ENCODE measurements around the gene TRIM67.
A peak's percentile ranks its signal among the peaks of the same experiment; 100 is the strongest.
"Not testable (repeated sequence)": the region's sequence is repeated elsewhere in the genome, so short reads cannot be mapped to it uniquely, and the experiment has no call there.

The TRIM67 gene

GRCh38 chr1:231201979-231202633 is 40.2 kb downstream of the TRIM67 start:
- no peak overlapping the region for H3K4me3 ChIP-seq (ENCODE audit: insufficient read depth, low read depth, low read length, poor library complexity, severe bottlenecking)

DNA sequence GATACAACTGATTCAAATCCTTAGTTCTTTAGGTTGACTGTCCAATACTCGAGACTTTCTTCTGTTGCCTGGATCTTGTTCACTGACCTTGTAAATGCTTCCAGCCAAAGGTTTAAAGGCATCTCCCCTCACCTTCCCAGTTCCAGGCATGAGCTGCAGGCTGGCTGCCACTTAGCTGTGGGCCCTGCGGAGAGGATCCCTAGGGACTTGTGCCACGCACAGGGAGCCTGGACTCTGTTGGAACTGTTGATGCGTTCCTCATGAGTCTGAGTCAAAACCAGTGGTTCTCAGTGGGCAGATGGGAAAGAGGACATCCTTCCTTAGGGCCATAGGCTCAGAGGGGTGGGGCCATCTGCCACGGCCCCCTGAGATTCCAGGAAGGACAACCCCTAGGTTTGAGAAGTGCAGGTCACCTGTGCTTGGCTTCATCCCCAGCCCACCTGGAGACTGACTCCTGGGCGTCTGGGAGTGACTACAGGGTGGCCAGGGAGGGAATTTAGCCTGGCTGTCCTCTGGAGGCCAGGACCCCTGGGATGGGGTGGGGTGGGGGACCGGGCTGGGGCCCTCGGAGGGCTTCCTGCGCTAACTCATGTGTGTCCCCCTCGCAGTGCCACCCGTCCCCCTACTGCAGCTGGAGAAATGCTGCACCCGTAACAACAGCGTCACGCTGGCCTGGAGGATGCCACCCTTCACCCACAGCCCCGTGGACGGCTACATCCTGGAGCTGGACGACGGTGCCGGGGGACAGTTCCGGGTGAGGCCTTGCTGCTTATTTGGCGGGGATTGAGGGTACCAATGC is 41.6 kb downstream of the TRIM67 start:
- Histone ChIP-seq H3K4me3 (ENCODE audit: insufficient read depth, low read depth, low read length, poor library complexity, severe bottlenecking) (no peak overlapping the region), H3K9me3 (ENCODE audit: control insufficient read depth, low read length) (no peaks in the 10 kb centered on the region), H3K27ac (ENCODE audit: insufficient read depth, low read length, poor library complexity, severe bottlenecking) (no peak overlapping the region), H3K27me3 (replicated peaks; ENCODE audit: control insufficient read depth, insufficient read depth, low read length, poor library complexity, severe bottlenecking) (no peaks in the 10 kb centered on the region), H3K36me3 (ENCODE audit: control insufficient read depth, insufficient read depth, low read length) (no peaks in the 10 kb centered on the region), H3K4me1 (ENCODE audit: control insufficient read depth, insufficient read depth, low read length, poor library complexity, severe bottlenecking) (no peaks in the 10 kb centered on the region)
- DNase-seq = no peak

More at GRCh38 chr1:231201979-231202633, 40.2 kb downstream of the TRIM67 start:
- H3K27me3 ChIP-seq (replicated peaks; ENCODE audit: control insufficient read depth, insufficient read depth, low read length, poor library complexity, severe bottlenecking) = no peaks in the 10 kb centered on the region
- DNase-seq = no peak
- no peaks in the 10 kb centered on the region for H3K9me3 ChIP-seq (ENCODE audit: control insufficient read depth, low read length)
- H3K4me1 ChIP-seq (ENCODE audit: control insufficient read depth, insufficient read depth, low read length, poor library complexity, severe bottlenecking) = no peaks in the 10 kb centered on the region
- no peaks in the 10 kb centered on the region for H3K36me3 ChIP-seq (ENCODE audit: control insufficient read depth, insufficient read depth, low read length)
- no peak overlapping the region for H3K27ac ChIP-seq (ENCODE audit: insufficient read depth, low read length, poor library complexity, severe bottlenecking)

- Histone ChIP-seq H3K9me3 (ENCODE audit: control insufficient read depth, low read length) (no peaks in the 10 kb centered on the region), H3K36me3 (ENCODE audit: control insufficient read depth, insufficient read depth, low read length) (no peaks in the 10 kb centered on the region), H3K27ac (ENCODE audit: insufficient read depth, low read length, poor library complexity, severe bottlenecking) (no peak overlapping the region), H3K27me3 (replicated peaks; ENCODE audit: control insufficient read depth, insufficient read depth, low read length, poor library complexity, severe bottlenecking) (no peaks in the 10 kb centered on the region), H3K4me1 (ENCODE audit: control insufficient read depth, insufficient read depth, low read length, poor library complexity, severe bottlenecking) (peaks cover 8% of the 10 kb centered on the region), H3K4me3 (ENCODE audit: insufficient read depth, low read depth, low read length, poor library complexity, severe bottlenecking) (no peak overlapping the region)
- DNase-seq = no peak
These were observed 45.0 kb downstream of the TRIM67 start for GRCh38 chr1:231206856-231207255.

- peaks cover 8% of the 10 kb centered on the region for H3K4me1 ChIP-seq (ENCODE audit: control insufficient read depth, insufficient read depth, low read length, poor library complexity, severe bottlenecking)
- no peaks in the 10 kb centered on the region for H3K9me3 ChIP-seq (ENCODE audit: control insufficient read depth, low read length)
- H3K27ac ChIP-seq (ENCODE audit: insufficient read depth, low read length, poor library complexity, severe bottlenecking) = no peak overlapping the region
- H3K36me3 ChIP-seq (ENCODE audit: control insufficient read depth, insufficient read depth, low read length) = no peaks in the 10 kb centered on the region
- no peak overlapping the region for H3K4me3 ChIP-seq (ENCODE audit: insufficient read depth, low read depth, low read length, poor library complexity, severe bottlenecking)
- H3K27me3 ChIP-seq (replicated peaks; ENCODE audit: control insufficient read depth, insufficient read depth, low read length, poor library complexity, severe bottlenecking) = no peaks in the 10 kb centered on the region
- DNase-seq = no peak
These were observed 45.6 kb downstream of the TRIM67 start for GRCh38 chr1:231207437-231207836.

- no peaks in the 10 kb centered on the region for H3K27me3 ChIP-seq (replicated peaks; ENCODE audit: control insufficient read depth, insufficient read depth, low read length, poor library complexity, severe bottlenecking)
- no peak overlapping the region for H3K4me3 ChIP-seq (ENCODE audit: insufficient read depth, low read depth, low read length, poor library complexity, severe bottlenecking)
- no peak overlapping the region for H3K27ac ChIP-seq (ENCODE audit: insufficient read depth, low read length, poor library complexity, severe bottlenecking)
- peaks cover 8% of the 10 kb centered on the region for H3K4me1 ChIP-seq (ENCODE audit: control insufficient read depth, insufficient read depth, low read length, poor library complexity, severe bottlenecking)
- DNase-seq = no peak
- no peaks in the 10 kb centered on the region for H3K9me3 ChIP-seq (ENCODE audit: control insufficient read depth, low read length)
- H3K36me3 ChIP-seq (ENCODE audit: control insufficient read depth, insufficient read depth, low read length) = no peaks in the 10 kb centered on the region
These were observed 47.1 kb downstream of the TRIM67 start for GRCh38 chr1:231208980-231209379.

DNA sequence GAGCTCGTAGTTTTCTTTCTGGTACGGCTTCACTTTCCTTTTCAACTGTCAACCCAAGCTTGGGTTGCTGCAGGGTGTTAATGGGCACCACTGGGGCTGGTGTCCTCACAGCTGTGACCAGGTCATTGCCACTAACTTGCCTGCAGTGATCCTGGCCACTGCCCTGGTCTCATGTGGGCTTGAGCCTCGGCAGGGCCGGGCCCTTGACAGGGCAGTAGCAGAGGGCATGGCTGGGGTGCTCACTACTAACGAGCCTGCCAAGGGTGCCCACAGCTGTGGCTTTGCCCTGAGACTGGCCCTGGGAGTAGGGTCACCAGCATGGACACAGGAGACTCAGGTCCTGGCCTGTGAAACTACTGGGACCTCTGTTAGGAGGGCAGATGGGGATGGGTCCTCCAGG is 47.7 kb downstream of the TRIM67 start:
- no peak overlapping the region for H3K27ac ChIP-seq (ENCODE audit: insufficient read depth, low read length, poor library complexity, severe bottlenecking)
- peaks cover 8% of the 10 kb centered on the region for H3K4me1 ChIP-seq (ENCODE audit: control insufficient read depth, insufficient read depth, low read length, poor library complexity, severe bottlenecking)
- no peaks in the 10 kb centered on the region for H3K27me3 ChIP-seq (replicated peaks; ENCODE audit: control insufficient read depth, insufficient read depth, low read length, poor library complexity, severe bottlenecking)
- H3K9me3 ChIP-seq (ENCODE audit: control insufficient read depth, low read length) = no peaks in the 10 kb centered on the region
- no peak overlapping the region for H3K4me3 ChIP-seq (ENCODE audit: insufficient read depth, low read depth, low read length, poor library complexity, severe bottlenecking)
- H3K36me3 ChIP-seq (ENCODE audit: control insufficient read depth, insufficient read depth, low read length) = no peaks in the 10 kb centered on the region
- no peak for DNase-seq

- H3K4me1 ChIP-seq (ENCODE audit: control insufficient read depth, insufficient read depth, low read length, poor library complexity, severe bottlenecking) = peaks cover 8% of the 10 kb centered on the region
- H3K9me3 ChIP-seq (ENCODE audit: control insufficient read depth, low read length) = no peaks in the 10 kb centered on the region
- no peaks in the 10 kb centered on the region for H3K36me3 ChIP-seq (ENCODE audit: control insufficient read depth, insufficient read depth, low read length)
- H3K27ac ChIP-seq (ENCODE audit: insufficient read depth, low read length, poor library complexity, severe bottlenecking) = no peak overlapping the region
- no peaks in the 10 kb centered on the region for H3K27me3 ChIP-seq (replicated peaks; ENCODE audit: control insufficient read depth, insufficient read depth, low read length, poor library complexity, severe bottlenecking)
- no peak for DNase-seq
- no peak overlapping the region for H3K4me3 ChIP-seq (ENCODE audit: insufficient read depth, low read depth, low read length, poor library complexity, severe bottlenecking)
These were observed 48.3 kb downstream of the TRIM67 start for GRCh38 chr1:231210126-231210525.

- Histone ChIP-seq H3K4me3 (ENCODE audit: insufficient read depth, low read depth, low read length, poor library complexity, severe bottlenecking) (peak overlapping the region; percentile 53), H3K27ac (ENCODE audit: insufficient read depth, low read length, poor library complexity, severe bottlenecking) (no peak overlapping the region)
These were observed 49.4 kb downstream of the TRIM67 start for GRCh38 chr1:231211005-231211857.

DNA sequence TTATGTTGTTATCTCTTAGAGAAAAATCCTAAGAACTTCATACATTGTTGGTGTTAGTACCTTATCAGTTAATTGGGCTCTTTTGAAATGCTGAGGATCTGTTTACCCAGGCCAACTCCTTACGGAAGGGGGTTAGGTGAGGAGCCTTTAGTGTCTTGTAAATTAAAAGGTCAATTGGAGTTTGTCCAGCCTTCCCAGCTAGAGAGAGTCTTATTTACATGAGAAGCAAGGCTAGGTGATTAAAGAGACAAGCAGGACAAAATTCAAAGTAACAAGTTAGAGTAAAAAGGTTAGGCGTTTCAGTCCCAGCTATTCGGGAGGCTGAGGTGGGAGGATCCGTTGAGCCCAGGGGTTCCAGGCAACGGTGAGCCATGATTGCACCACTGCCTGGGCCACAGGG is 50.4 kb downstream of the TRIM67 start:
- not testable (repeated sequence) for H3K9me3 ChIP-seq (ENCODE audit: control insufficient read depth, low read length); H3K4me1 ChIP-seq (ENCODE audit: control insufficient read depth, insufficient read depth, low read length, poor library complexity, severe bottlenecking); DNase-seq; H3K27me3 ChIP-seq (replicated peaks; ENCODE audit: control insufficient read depth, insufficient read depth, low read length, poor library complexity, severe bottlenecking); H3K4me3 ChIP-seq (ENCODE audit: insufficient read depth, low read depth, low read length, poor library complexity, severe bottlenecking); H3K27ac ChIP-seq (ENCODE audit: insufficient read depth, low read length, poor library complexity, severe bottlenecking); H3K36me3 ChIP-seq (ENCODE audit: control insufficient read depth, insufficient read depth, low read length)

More at GRCh38 chr1:231211005-231211857, 49.4 kb downstream of the TRIM67 start:
- no peaks in the 10 kb centered on the region for H3K27me3 ChIP-seq (replicated peaks; ENCODE audit: control insufficient read depth, insufficient read depth, low read length, poor library complexity, severe bottlenecking)
- H3K4me1 ChIP-seq (ENCODE audit: control insufficient read depth, insufficient read depth, low read length, poor library complexity, severe bottlenecking) = peaks cover 8% of the 10 kb centered on the region
- H3K9me3 ChIP-seq (ENCODE audit: control insufficient read depth, low read length) = no peaks in the 10 kb centered on the region
- no peaks in the 10 kb centered on the region for H3K36me3 ChIP-seq (ENCODE audit: control insufficient read depth, insufficient read depth, low read length)
- DNase-seq = peak; percentile 76 to 85 (median 83)
